ENCODE data around the gene ZNF622.

The ZNF622 gene

GRCh38 chr5:16430349-16431089 is 35.1 kb downstream of the ZNF622 start:
- no peak for DNase-seq (ENCODE audit: low read depth)

- no peak for DNase-seq (ENCODE audit: low read depth)
These were observed 37.2 kb downstream of the ZNF622 start for GRCh38 chr5:16428359-16428758.

- DNase-seq (ENCODE audit: low read depth): no peak
These were observed 38.0 kb downstream of the ZNF622 start for GRCh38 chr5:16427587-16427986.

GRCh38 chr5:16418471-16418922 is 47.1 kb downstream of the ZNF622 start:
- DNase-seq (ENCODE audit: low read depth): no peak

GRCh38 chr5:16417398-16418074 is 48.1 kb downstream of the ZNF622 start:
- DNase-seq (ENCODE audit: low read depth): no peak

- DNase-seq (ENCODE audit: low read depth): no peak
These were observed 50.7 kb downstream of the ZNF622 start for GRCh38 chr5:16414861-16415260.

GRCh38 chr5:16413166-16413860 is 52.3 kb downstream of the ZNF622 start:
- DNase-seq (ENCODE audit: low read depth): no peak

GRCh38 chr5:16412556-16412955 is 53.0 kb downstream of the ZNF622 start:
- no peak for DNase-seq (ENCODE audit: low read depth)

- DNase-seq (ENCODE audit: low read depth): no peak
These were observed 53.7 kb downstream of the ZNF622 start for GRCh38 chr5:16411741-16412455.

GRCh38 chr5:16411235-16411634 is 54.4 kb downstream of the ZNF622 start:
- no peak for DNase-seq (ENCODE audit: low read depth)

- no peak for DNase-seq (ENCODE audit: low read depth)
These were observed 55.3 kb downstream of the ZNF622 start for GRCh38 chr5:16410338-16410737.

- DNase-seq (ENCODE audit: low read depth): no peak
These were observed 59.0 kb downstream of the ZNF622 start for GRCh38 chr5:16406630-16407029.

GRCh38 chr5:16406023-16406422 is 59.6 kb downstream of the ZNF622 start:
- no peak for DNase-seq (ENCODE audit: low read depth)
